PC-9 (cell line): ENCODE results near the gene NF1.

ENCODE experiments used
- EZH2 ChIP-seq: fragments of 200-600 bp; sonication (generic); IDR thresholded peaks from 2 replicates; pipeline ENCODE4 v1.8.0; 2017; ENCODE audit warnings: antibody characterized with exemption, low read depth
- TF ChIP-seq, protein P1 (sequence below): fragments of 200-600 bp; sonication (generic); conservative IDR thresholded peaks from 2 replicates; pipeline ENCODE4 v1.6.1; 2017; ENCODE audit warnings: mixed run types, antibody characterized with exemption, mild to moderate bottlenecking, moderate library complexity

DNA sequence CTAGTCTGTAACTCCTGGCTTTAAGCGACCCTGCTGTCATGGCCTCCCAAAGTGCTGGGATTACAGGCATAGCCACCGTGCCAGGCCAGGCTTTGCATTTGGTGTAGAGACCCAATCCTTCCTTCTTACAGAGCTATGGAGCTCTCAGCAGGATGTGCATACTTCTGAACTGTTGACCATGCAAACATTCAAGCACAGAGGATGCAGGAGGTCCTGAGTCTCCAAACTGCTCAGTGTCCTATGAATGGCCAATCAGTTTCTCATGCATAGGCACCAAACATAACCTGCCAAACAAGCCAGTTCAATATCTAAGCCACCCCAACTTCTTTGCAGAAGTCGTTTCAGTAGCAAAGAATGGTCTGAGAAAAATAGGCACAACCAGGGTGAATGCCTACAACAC lies 40.0 kb upstream of the NF1 start:
- TF ChIP-seq, protein P1, sequence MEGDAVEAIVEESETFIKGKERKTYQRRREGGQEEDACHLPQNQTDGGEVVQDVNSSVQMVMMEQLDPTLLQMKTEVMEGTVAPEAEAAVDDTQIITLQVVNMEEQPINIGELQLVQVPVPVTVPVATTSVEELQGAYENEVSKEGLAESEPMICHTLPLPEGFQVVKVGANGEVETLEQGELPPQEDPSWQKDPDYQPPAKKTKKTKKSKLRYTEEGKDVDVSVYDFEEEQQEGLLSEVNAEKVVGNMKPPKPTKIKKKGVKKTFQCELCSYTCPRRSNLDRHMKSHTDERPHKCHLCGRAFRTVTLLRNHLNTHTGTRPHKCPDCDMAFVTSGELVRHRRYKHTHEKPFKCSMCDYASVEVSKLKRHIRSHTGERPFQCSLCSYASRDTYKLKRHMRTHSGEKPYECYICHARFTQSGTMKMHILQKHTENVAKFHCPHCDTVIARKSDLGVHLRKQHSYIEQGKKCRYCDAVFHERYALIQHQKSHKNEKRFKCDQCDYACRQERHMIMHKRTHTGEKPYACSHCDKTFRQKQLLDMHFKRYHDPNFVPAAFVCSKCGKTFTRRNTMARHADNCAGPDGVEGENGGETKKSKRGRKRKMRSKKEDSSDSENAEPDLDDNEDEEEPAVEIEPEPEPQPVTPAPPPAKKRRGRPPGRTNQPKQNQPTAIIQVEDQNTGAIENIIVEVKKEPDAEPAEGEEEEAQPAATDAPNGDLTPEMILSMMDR: no peak
- no peak for TF ChIP-seq EZH2
